ENCODE measurements around the gene ZNF385C. TPM values are rescaled to one million over a fixed set of nuclear protein-coding genes. Genes with fewer than 3 reads are reported as not detected.

The ZNF385C gene
- total RNA-seq, 2 donors from 2014 or later = 2.3 to 11.8 TPM

- H3K27me3 ChIP-seq (replicated peaks; ENCODE audit: insufficient read depth) = no peaks in the 10 kb centered on the region
- 64% methylated on average over 6 of the region's 6 CpGs for WGBS
- TF ChIP-seq POLR2A (IDR thresholded peaks at IDR 0.05) = no peak
- no peak for TF ChIP-seq CTCF (IDR thresholded peaks at IDR 0.05)
- no peak for TF ChIP-seq POLR2AphosphoS5 (IDR thresholded peaks at IDR 0.05)
Measured at GRCh38 chr17:42052346-42052877, 45.9 kb downstream of the ZNF385C start.

GRCh38 chr17:42051645-42052044 is 46.6 kb downstream of the ZNF385C start:
- 87% methylated on average over 7 of the region's 7 CpGs for WGBS
- H3K36me3 ChIP-seq = no peaks in the 10 kb centered on the region
- H3K27me3 ChIP-seq (replicated peaks; ENCODE audit: insufficient read depth) = no peaks in the 10 kb centered on the region
- no peak overlapping the region for H3K4me3 ChIP-seq
- H3K27ac ChIP-seq = no peak overlapping the region
- no peak for TF ChIP-seq POLR2AphosphoS5 (IDR thresholded peaks at IDR 0.05)
- TF ChIP-seq POLR2A (IDR thresholded peaks at IDR 0.05) = no peak
- no peak for TF ChIP-seq CTCF (IDR thresholded peaks at IDR 0.05)
- no peaks in the 10 kb centered on the region for H3K4me1 ChIP-seq (replicated peaks)
- no peaks in the 10 kb centered on the region for H3K9me3 ChIP-seq
- no peak for DNase-seq (ENCODE audit: low spot score)
- intact Hi-C loops (cut with DNase I) = no loop called here

More at GRCh38 chr17:42052346-42052877, 45.9 kb downstream of the ZNF385C start:
- Histone ChIP-seq H3K27ac (no peak overlapping the region), H3K4me3 (no peak overlapping the region), H3K9me3 (no peaks in the 10 kb centered on the region), H3K36me3 (no peaks in the 10 kb centered on the region), H3K4me1 (replicated peaks) (no peaks in the 10 kb centered on the region)
- intact Hi-C loops (cut with DNase I) = no loop called here
- DNase-seq (ENCODE audit: low spot score) = no peak

- DNase-seq (ENCODE audit: low spot score) = no peak
- 47% methylated on average over 8 of the region's 8 CpGs for WGBS
- H3K27me3 ChIP-seq (replicated peaks; ENCODE audit: insufficient read depth) = no peaks in the 10 kb centered on the region
- H3K9me3 ChIP-seq = no peaks in the 10 kb centered on the region
- intact Hi-C loops (cut with DNase I) = no loop called here
- TF ChIP-seq POLR2AphosphoS5 (IDR thresholded peaks at IDR 0.05) (no peak), CTCF (IDR thresholded peaks at IDR 0.05) (no peak), POLR2A (IDR thresholded peaks at IDR 0.05) (no peak)
- H3K4me1 ChIP-seq (replicated peaks) = no peaks in the 10 kb centered on the region
- no peaks in the 10 kb centered on the region for H3K36me3 ChIP-seq
- H3K27ac ChIP-seq = no peak overlapping the region
- peak overlapping the region; percentile 58 to 67 for H3K4me3 ChIP-seq
Measured at GRCh38 chr17:42051013-42051400, 47.3 kb downstream of the ZNF385C start.

- TF ChIP-seq POLR2AphosphoS5 (IDR thresholded peaks at IDR 0.05) (no peak), CTCF (IDR thresholded peaks at IDR 0.05) (peak in 3 of 4 experiments; percentile 18 to 31 (median 28)), POLR2A (IDR thresholded peaks at IDR 0.05) (no peak)
- 1% methylated on average over 20 of the region's 65 CpGs for WGBS
- peak within 1 kb of the TSS; percentile 58 to 67 for H3K4me3 ChIP-seq
- H3K27ac ChIP-seq = peak within 1 kb of the TSS; percentile 38 to 66
- H3K36me3 ChIP-seq = no peaks in the 10 kb centered on the region
- H3K4me1 ChIP-seq (replicated peaks) = no peaks in the 10 kb centered on the region
- DNase-seq (ENCODE audit: low spot score) = peak; percentile 41
- intact Hi-C loops (cut with DNase I) = no loop called here
- H3K9me3 ChIP-seq = no peaks in the 10 kb centered on the region
- no peaks in the 10 kb centered on the region for H3K27me3 ChIP-seq (replicated peaks; ENCODE audit: insufficient read depth)
Measured at GRCh38 chr17:42050393-42051012, 47.8 kb downstream of the ZNF385C start, which contains the start of gene C17orf113. C17orf113 (minus strand) TSS chr17:42050601; CDS start chr17:42043376, 7,225 bp downstream.

Measured in prostate gland (tissue), 2 donors.